B cell (primary cell): ENCODE measurements around the gene MLF2. TPM values are rescaled to one million over a fixed set of nuclear protein-coding genes. Genes with fewer than 3 reads are reported as not detected.

ENCODE experiments used
- ATAC-seq: fragments of 200-7000 bp; cut with Tn5 transposase; one replicate; pipeline ENCODE4 v1.10.0; 2021; ENCODE audit warnings: low read depth, mild to moderate bottlenecking, moderate number of reproducible peaks, moderate library complexity
- CTCF ChIA-PET: fragments of 350-600 bp; sonication (Branson Sonifier 250); formaldehyde crosslinking; loops from one replicate; lab custom pipeline; 2021; ENCODE audit warnings: antibody characterized with exemption, inconsistent platforms; lab: Charles Lee
- POLR2A ChIA-PET: fragments of 350-600 bp; sonication (Branson Sonifier 250); formaldehyde crosslinking; loops from one replicate; lab custom pipeline; 2021; ENCODE audit warnings: antibody characterized with exemption; lab: Charles Lee
- DNase-seq: peaks from one replicate; pipeline ENCODE4 v3.0.0; 2013
- H2AFZ ChIP-seq: 2 replicates; pipeline ENCODE4 v1.6.1; 2012; ENCODE audit warnings: mild to moderate bottlenecking, low read depth, low read length; ENCODE audit not compliant: insufficient read depth, poor library complexity, severe bottlenecking
- H3K27ac ChIP-seq, 2 donors: 1 replicate in 1 of 2; 2 replicates in 1 of 2; pipeline ENCODE4 v1.5.1; 2012 to 2013; ENCODE audit warnings: low read length in 2 of 2, mild to moderate bottlenecking in 2 of 2, moderate library complexity in 1 of 2
- H3K27me3 ChIP-seq, 4 experiments: fragments of 200-600 bp in 1 of 4; sonication (generic) in 1 of 4; replicated peaks in 1 of 4; 1 replicate in 2 of 4; 2 replicates in 2 of 4; pipeline versions ENCODE4 v1.6.1 to v1.7.0; 2013 to 2016; ENCODE audit warnings: low read length in 3 of 4, mild to moderate bottlenecking in 2 of 4, mixed read lengths in 1 of 4, moderate library complexity in 1 of 4; ENCODE audit not compliant: insufficient read depth in 4 of 4, control insufficient read depth in 3 of 4; ENCODE audit errors: control extremely low read depth in 1 of 4
- H3K36me3 ChIP-seq, 2 experiments: replicated peaks in 1 of 2; 1 replicate in 1 of 2; 2 replicates in 1 of 2; pipeline versions ENCODE4 v1.6.1 to v1.7.1; 2013; ENCODE audit warnings: low read length in 1 of 2; ENCODE audit not compliant: insufficient read depth in 2 of 2, control insufficient read depth in 1 of 2; ENCODE audit errors: control extremely low read depth in 1 of 2, extremely low read depth in 1 of 2
- H3K4me1 ChIP-seq, 2 donors: fragments of 200-600 bp in 1 of 2; sonication (generic) in 1 of 2; 1 replicate in 1 of 2; 2 replicates in 1 of 2; pipeline versions ENCODE4 v1.5.1 to v1.6.1; 2013 to 2017; ENCODE audit warnings: low read length in 2 of 2; ENCODE audit not compliant: control insufficient read depth in 2 of 2, insufficient read depth in 2 of 2
- H3K4me2 ChIP-seq: replicated peaks from 2 replicates; pipeline ENCODE3; 2012; ENCODE audit warnings: mild to moderate bottlenecking, low read depth, low read length; ENCODE audit not compliant: poor library complexity, severe bottlenecking
- H3K4me3 ChIP-seq, 5 experiments: fragments of 200-600 bp in 1 of 5; sonication (generic) in 1 of 5; 1 replicate in 3 of 5; 2 replicates in 2 of 5; pipeline versions ENCODE4 v1.5.1 to v1.7.0; 2011 to 2016; ENCODE audit warnings: low read length in 4 of 5, mild to moderate bottlenecking in 4 of 5, low read depth in 2 of 5, control low read depth in 1 of 5, moderate library complexity in 1 of 5; ENCODE audit not compliant: insufficient read depth in 1 of 5; ENCODE audit errors: control extremely low read depth in 1 of 5, extremely low read depth in 1 of 5
- H3K79me2 ChIP-seq: fragments of 200-600 bp; sonication (generic); one replicate; pipeline ENCODE4 v1.6.0; 2016; ENCODE audit warnings: low read length; ENCODE audit not compliant: control insufficient read depth, insufficient read depth
- H3K9ac ChIP-seq: fragments of 200-600 bp; sonication (generic); 2 replicates; pipeline ENCODE4 v1.6.1; 2017; ENCODE audit warnings: mild to moderate bottlenecking, low read length, moderate library complexity
- H3K9me3 ChIP-seq, 3 donors: one replicate each; pipeline versions ENCODE4 v1.6.1 to v1.7.1; 2013; ENCODE audit warnings: low read length in 2 of 3; ENCODE audit not compliant: control insufficient read depth in 2 of 3, insufficient read depth in 1 of 3; ENCODE audit errors: control extremely low read depth in 1 of 3
- H4K20me1 ChIP-seq: 2 replicates; pipeline ENCODE4 v1.6.0; 2012; ENCODE audit warnings: mild to moderate bottlenecking, low read length; ENCODE audit not compliant: insufficient read depth, control insufficient read depth, poor library complexity, severe bottlenecking
- H3K27ac Mint-ChIP-seq: one replicate; pipeline ENCODE4 v1.8.0; 2021; ENCODE audit warnings: mixed read lengths
- H3K27me3 Mint-ChIP-seq: one replicate; pipeline ENCODE4 v1.8.0; 2021; ENCODE audit warnings: mixed read lengths
- H3K4me1 Mint-ChIP-seq: one replicate; pipeline ENCODE4 v1.8.0; 2021; ENCODE audit warnings: mixed read lengths
- H3K4me3 Mint-ChIP-seq: one replicate; pipeline ENCODE4 v1.8.0; 2021; ENCODE audit warnings: mixed read lengths
- H3K9me3 Mint-ChIP-seq: one replicate; pipeline ENCODE4 v1.8.0; 2022; ENCODE audit warnings: mixed read lengths; ENCODE audit not compliant: insufficient read depth
- CTCF ChIP-seq: fragments of 200-600 bp; IDR thresholded peaks from one replicate; pipeline ENCODE4 v1.8.0; 2022; ENCODE audit warnings: antibody characterized with exemption, mild to moderate bottlenecking
- EZH2 ChIP-seq: IDR thresholded peaks from 2 replicates; pipeline ENCODE4 v1.6.1; 2012; ENCODE audit warnings: borderline replicate concordance, low read depth, mild to moderate bottlenecking, moderate library complexity, low read length; ENCODE audit not compliant: insufficient read depth, poor library complexity, severe bottlenecking
- WGBS: methylation state at CpG from one replicate; pipeline ENCODE4 v1.1.5; 2013; ENCODE audit warnings: missing lambda C conversion rate; ENCODE audit not compliant: insufficient coverage; 5-methylcytosine and 5-hydroxymethylcytosine counted together
- intact Hi-C: fragments of 100-400 bp; cut with micrococcal nuclease; formaldehyde crosslinking; loops from one replicate; pipeline ENCODE4 v1.10.0; 2022
- polyA plus RNA-seq: library from polyadenylated mRNA; depleted of rRNA; stranded (reverse); fragments of >200 nt; gene quantifications from 2 replicates; pipeline ENCODE4 v1.2.3, GENCODE V29; 2012
- total RNA-seq, 2 donors: library from RNA; stranded (reverse); fragments of 120-200 nt in 1 of 2; gene quantifications; 1 replicate in 1 of 2; 2 replicates in 1 of 2; pipeline versions ENCODE4 v1.2.3 to v1.2.4, GENCODE V29; 2013 to 2022

MLF2 gene
- total and polyA plus RNA-seq, 2 donors (not counting 1 experiment from before 2014, with no cell fraction given) = 97.2 to 190 TPM

- Histone ChIP-seq H3K4me2 (peak overlapping the region; percentile 46), H2AFZ (no peak overlapping the region)
- no peak for ATAC-seq
Measured at GRCh38 chr12:6772726-6773589, 20.0 kb upstream of the MLF2 start.

More at GRCh38 chr12:6772726-6773589, 20.0 kb upstream of the MLF2 start:
- WGBS = 63% methylated on average over 20 of the region's 21 CpGs
- H3K79me2 ChIP-seq = no peaks in the 10 kb centered on the region
- Mint-ChIP-seq H3K4me3 (no peak overlapping the region), H3K9me3 (no peaks in the 10 kb centered on the region), H3K4me1 (peaks cover 13% of the 10 kb centered on the region), H3K27ac (no peak overlapping the region), H3K27me3 (peaks cover 64% of the 10 kb centered on the region)
- POLR2A ChIA-PET = no interaction called here
- peaks cover 0 to 86% (median 46%) of the 10 kb centered on the region in 4 experiments for H3K27me3 ChIP-seq
- intact Hi-C loops = no loop called here
- CTCF ChIA-PET = interaction anchor here (1.3 to 2.5 kb wide), 3 partner anchors 7 to 20 kb away, joined by 4 to 10 read pairs (median 7); partner anchors contain the start of gene MLF2
- H3K27ac ChIP-seq = no peak overlapping the region
- H3K9me3 ChIP-seq = peaks cover 0 to 17% (median 0%) of the 10 kb centered on the region in 3 donors
- no peak overlapping the region for H3K9ac ChIP-seq
- peaks cover 19 to 35% of the 10 kb centered on the region in 2 donors for H3K4me1 ChIP-seq
- TF ChIP-seq CTCF (no peak), EZH2 (no peak)
- no peak for DNase-seq
- no peaks in the 10 kb centered on the region for H3K36me3 ChIP-seq
- peak overlapping the region in 1 of 5 experiments; percentile 20 for H3K4me3 ChIP-seq
- H4K20me1 ChIP-seq = no peaks in the 10 kb centered on the region
